C4-2B (cell line): ENCODE data around the gene MT1HL1.

ENCODE experiments used
- ZFX ChIP-seq: fragments of 450-650 bp; IDR thresholded peaks from 2 replicates; pipeline ENCODE4 v1.6.1; 2017
- TF ChIP-seq, protein P1 (sequence below): fragments of 450-650 bp; conservative IDR thresholded peaks from 2 replicates; pipeline ENCODE4 v1.5.1; 2017; ENCODE audit warnings: mild to moderate bottlenecking

GRCh38 chr1:237032029-237032428, 27.8 kb upstream of the MT1HL1 start:
- TF ChIP-seq, protein P1, sequence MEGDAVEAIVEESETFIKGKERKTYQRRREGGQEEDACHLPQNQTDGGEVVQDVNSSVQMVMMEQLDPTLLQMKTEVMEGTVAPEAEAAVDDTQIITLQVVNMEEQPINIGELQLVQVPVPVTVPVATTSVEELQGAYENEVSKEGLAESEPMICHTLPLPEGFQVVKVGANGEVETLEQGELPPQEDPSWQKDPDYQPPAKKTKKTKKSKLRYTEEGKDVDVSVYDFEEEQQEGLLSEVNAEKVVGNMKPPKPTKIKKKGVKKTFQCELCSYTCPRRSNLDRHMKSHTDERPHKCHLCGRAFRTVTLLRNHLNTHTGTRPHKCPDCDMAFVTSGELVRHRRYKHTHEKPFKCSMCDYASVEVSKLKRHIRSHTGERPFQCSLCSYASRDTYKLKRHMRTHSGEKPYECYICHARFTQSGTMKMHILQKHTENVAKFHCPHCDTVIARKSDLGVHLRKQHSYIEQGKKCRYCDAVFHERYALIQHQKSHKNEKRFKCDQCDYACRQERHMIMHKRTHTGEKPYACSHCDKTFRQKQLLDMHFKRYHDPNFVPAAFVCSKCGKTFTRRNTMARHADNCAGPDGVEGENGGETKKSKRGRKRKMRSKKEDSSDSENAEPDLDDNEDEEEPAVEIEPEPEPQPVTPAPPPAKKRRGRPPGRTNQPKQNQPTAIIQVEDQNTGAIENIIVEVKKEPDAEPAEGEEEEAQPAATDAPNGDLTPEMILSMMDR = no peak
- TF ChIP-seq ZFX = no peak
